Activated naive CD4-positive, alpha-beta T cell treated with anti-CD3 and anti-CD28 coated beads, Interleukin-2, amount 50 U/mL, for 24 hours (primary cell): ENCODE results near the gene KLF16.
"Not testable (repeated sequence)": the region's sequence is repeated elsewhere in the genome, so short reads cannot be mapped to it uniquely, and the experiment has no call there.

Source experiments
- H3K27ac Mint-ChIP-seq: one replicate; pipeline ENCODE4 v1.8.0; 2021; ENCODE audit warnings: mild to moderate bottlenecking, mixed read lengths
- H3K27me3 Mint-ChIP-seq: one replicate; pipeline ENCODE4 v1.8.0; 2021; ENCODE audit warnings: mixed read lengths
- H3K36me3 Mint-ChIP-seq: one replicate; pipeline ENCODE4 v1.8.0; 2021; ENCODE audit warnings: mixed read lengths
- H3K4me1 Mint-ChIP-seq: one replicate; pipeline ENCODE4 v1.8.0; 2021; ENCODE audit warnings: mixed read lengths
- H3K4me3 Mint-ChIP-seq: one replicate; pipeline ENCODE4 v1.8.0; 2021; ENCODE audit warnings: mild to moderate bottlenecking, mixed read lengths
- H3K9me3 Mint-ChIP-seq: one replicate; pipeline ENCODE4 v1.8.0; 2021; ENCODE audit warnings: mixed read lengths

KLF16 gene

GRCh38 chr19:1877280-1877660 is 13.9 kb upstream of the KLF16 start:
- H3K9me3 Mint-ChIP-seq, H3K27me3 Mint-ChIP-seq, H3K36me3 Mint-ChIP-seq, H3K4me3 Mint-ChIP-seq, H3K27ac Mint-ChIP-seq: not testable (repeated sequence)
- H3K4me1 Mint-ChIP-seq: peaks cover 18% of the 10 kb centered on the region

- peaks cover 14% of the 10 kb centered on the region for H3K4me1 Mint-ChIP-seq
- peak overlapping the region; percentile 86 for H3K27ac Mint-ChIP-seq
- not testable (repeated sequence) for H3K9me3 Mint-ChIP-seq, H3K27me3 Mint-ChIP-seq, H3K36me3 Mint-ChIP-seq
- peak overlapping the region; percentile 98 for H3K4me3 Mint-ChIP-seq
Measured at GRCh38 chr19:1876496-1877279, 13.3 kb upstream of the KLF16 start.

- no peaks in the 10 kb centered on the region for H3K9me3 Mint-ChIP-seq
- H3K27ac Mint-ChIP-seq: peak overlapping the region; percentile 95
- no peaks in the 10 kb centered on the region for H3K27me3 Mint-ChIP-seq
- H3K4me3 Mint-ChIP-seq: peak overlapping the region; percentile 98
- peaks cover 4% of the 10 kb centered on the region for H3K36me3 Mint-ChIP-seq
- H3K4me1 Mint-ChIP-seq: peaks cover 14% of the 10 kb centered on the region
Measured at GRCh38 chr19:1875646-1876495, 12.5 kb upstream of the KLF16 start.

GRCh38 chr19:1875265-1875645 is 11.9 kb upstream of the KLF16 start:
- H3K27ac Mint-ChIP-seq: peak overlapping the region; percentile 95
- not testable (repeated sequence) for H3K36me3 Mint-ChIP-seq, H3K27me3 Mint-ChIP-seq, H3K9me3 Mint-ChIP-seq
- peaks cover 14% of the 10 kb centered on the region for H3K4me1 Mint-ChIP-seq
- peak overlapping the region; percentile 98 for H3K4me3 Mint-ChIP-seq

- H3K36me3 Mint-ChIP-seq: peaks cover 4% of the 10 kb centered on the region
- H3K4me3 Mint-ChIP-seq: peak overlapping the region; percentile 98
- no peaks in the 10 kb centered on the region for H3K9me3 Mint-ChIP-seq
- peaks cover 14% of the 10 kb centered on the region for H3K4me1 Mint-ChIP-seq
- H3K27me3 Mint-ChIP-seq: no peaks in the 10 kb centered on the region
- peak overlapping the region; percentile 95 for H3K27ac Mint-ChIP-seq
Measured at GRCh38 chr19:1874554-1875185, 11.3 kb upstream of the KLF16 start.

- Mint-ChIP-seq H3K9me3 (no peaks in the 10 kb centered on the region), H3K27me3 (no peaks in the 10 kb centered on the region), H3K4me3 (peak overlapping the region; percentile 98), H3K27ac (peak overlapping the region; percentile 95), H3K36me3 (peaks cover 4% of the 10 kb centered on the region), H3K4me1 (peaks cover 17% of the 10 kb centered on the region)
Measured at GRCh38 chr19:1873524-1874473, 10.4 kb upstream of the KLF16 start.

- peaks cover 4% of the 10 kb centered on the region for H3K36me3 Mint-ChIP-seq
- no peaks in the 10 kb centered on the region for H3K27me3 Mint-ChIP-seq
- H3K4me3 Mint-ChIP-seq: peak overlapping the region; percentile 98
- peaks cover 19% of the 10 kb centered on the region for H3K4me1 Mint-ChIP-seq
- H3K9me3 Mint-ChIP-seq: no peaks in the 10 kb centered on the region
- H3K27ac Mint-ChIP-seq: peak overlapping the region; percentile 46
Measured at GRCh38 chr19:1872807-1873523, 9.6 kb upstream of the KLF16 start.

- Mint-ChIP-seq H3K27ac (no peak overlapping the region), H3K4me1 (peaks cover 19% of the 10 kb centered on the region), H3K36me3 (peaks cover 4% of the 10 kb centered on the region), H3K4me3 (no peak overlapping the region), H3K27me3 (no peaks in the 10 kb centered on the region), H3K9me3 (no peaks in the 10 kb centered on the region)
Measured at GRCh38 chr19:1871630-1872029, 8.3 kb upstream of the KLF16 start.

- H3K9me3 Mint-ChIP-seq: no peaks in the 10 kb centered on the region
- no peak overlapping the region for H3K27ac Mint-ChIP-seq
- peaks cover 4% of the 10 kb centered on the region for H3K36me3 Mint-ChIP-seq
Measured at GRCh38 chr19:1871140-1871597, 7.8 kb upstream of the KLF16 start.

GRCh38 chr19:1868971-1869370 is 5.6 kb upstream of the KLF16 start:
- H3K27me3 Mint-ChIP-seq: no peaks in the 10 kb centered on the region
- H3K4me3 Mint-ChIP-seq: no peak overlapping the region
- H3K36me3 Mint-ChIP-seq: no peaks in the 10 kb centered on the region
- H3K4me1 Mint-ChIP-seq: peaks cover 7% of the 10 kb centered on the region
- peak overlapping the region; percentile 30 for H3K27ac Mint-ChIP-seq
- no peaks in the 10 kb centered on the region for H3K9me3 Mint-ChIP-seq

More at GRCh38 chr19:1871140-1871597, 7.8 kb upstream of the KLF16 start:
- Mint-ChIP-seq H3K4me1 (peaks cover 19% of the 10 kb centered on the region), H3K27me3 (no peaks in the 10 kb centered on the region), H3K4me3 (no peak overlapping the region)

GRCh38 chr19:1867349-1867724 is 4.0 kb upstream of the KLF16 start:
- Mint-ChIP-seq H3K4me3 (no peak overlapping the region), H3K27me3 (no peaks in the 10 kb centered on the region), H3K4me1 (peaks cover 5% of the 10 kb centered on the region), H3K27ac (no peak overlapping the region), H3K9me3 (no peaks in the 10 kb centered on the region), H3K36me3 (no peaks in the 10 kb centered on the region)

GRCh38 chr19:1866693-1867348 is 3.4 kb upstream of the KLF16 start:
- no peak overlapping the region for H3K4me3 Mint-ChIP-seq
- no peaks in the 10 kb centered on the region for H3K36me3 Mint-ChIP-seq
- no peaks in the 10 kb centered on the region for H3K9me3 Mint-ChIP-seq
- peaks cover 5% of the 10 kb centered on the region for H3K4me1 Mint-ChIP-seq
- no peak overlapping the region for H3K27ac Mint-ChIP-seq
- H3K27me3 Mint-ChIP-seq: no peaks in the 10 kb centered on the region

- Mint-ChIP-seq H3K36me3 (no peaks in the 10 kb centered on the region), H3K27ac (peak overlapping the region; percentile 62), H3K4me1 (peaks cover 16% of the 10 kb centered on the region), H3K27me3 (no peaks in the 10 kb centered on the region), H3K9me3 (no peaks in the 10 kb centered on the region), H3K4me3 (peak overlapping the region; percentile 77)
Measured at GRCh38 chr19:1865172-1866010, 2.0 kb upstream of the KLF16 start.
